GM21619 (cell line): ENCODE results near the gene C12orf57.
A peak's percentile ranks its signal among the peaks of the same experiment; 100 is the strongest.

Experiments
- ATAC-seq: cut with Tn5 transposase; IDR thresholded peaks from one replicate; pipeline ENCODE4 v1.9.1; 2021; ENCODE audit not compliant: unreplicated experiment

C12orf57 gene

GRCh38 chr12:6936636-6937480 lies 7.0 kb upstream of the C12orf57 start:
- no peak for ATAC-seq

GRCh38 chr12:6937481-6938352 lies 6.1 kb upstream of the C12orf57 start:
- ATAC-seq, result peak; percentile 87

- ATAC-seq, result no peak
These were observed 5.2 kb upstream of the C12orf57 start for GRCh38 chr12:6938353-6939190.

GRCh38 chr12:6939191-6939540 lies 4.7 kb upstream of the C12orf57 start:
- ATAC-seq, result no peak

GRCh38 chr12:6941267-6941666 lies 2.6 kb upstream of the C12orf57 start:
- ATAC-seq, result no peak

GRCh38 chr12:6941782-6942181 lies 2.0 kb upstream of the C12orf57 start:
- no peak for ATAC-seq

GRCh38 chr12:6942331-6942665 lies 1.5 kb upstream of the C12orf57 start:
- no peak for ATAC-seq

GRCh38 chr12:6943389-6943721 lies 467 bp upstream of the C12orf57 start:
- ATAC-seq, result peak; percentile 33

- ATAC-seq, result peak; percentile 42
These were observed 762 bp downstream of the C12orf57 start for GRCh38 chr12:6944381-6945186.

- ATAC-seq, result no peak
These were observed 1.8 kb downstream of the C12orf57 start for GRCh38 chr12:6945613-6946012.

- peak; percentile 24 for ATAC-seq
These were observed 2.5 kb downstream of the C12orf57 start for GRCh38 chr12:6946033-6946919.

GRCh38 chr12:6946920-6947374 lies 3.1 kb downstream of the C12orf57 start:
- no peak for ATAC-seq

GRCh38 chr12:6947615-6948014 lies 3.8 kb downstream of the C12orf57 start:
- no peak for ATAC-seq

- ATAC-seq, result no peak
These were observed 5.2 kb downstream of the C12orf57 start for GRCh38 chr12:6948873-6949594.

- no peak for ATAC-seq
These were observed 6.6 kb downstream of the C12orf57 start for GRCh38 chr12:6950401-6950801.

GRCh38 chr12:6950811-6951540 lies 7.2 kb downstream of the C12orf57 start, which contains the start of gene PTPN6:
PTPN6 (plus strand) TSS chr12:6951356; CDS start chr12:6951513, 157 bp downstream.
- no peak for ATAC-seq

GRCh38 chr12:6951551-6952120 lies 7.8 kb downstream of the C12orf57 start:
- ATAC-seq, result no peak
